Stimulated activated CD8-positive, alpha-beta memory T cell treated with anti-CD3 and anti-CD28 coated beads, Interleukin-12 subunit alpha, Interleukin-12 subunit beta, amount 100 ng/mL, for 24 hours (primary cell): ENCODE results near the gene LUZP2.
"Not testable (repeated sequence)": the region's sequence is repeated elsewhere in the genome, so short reads cannot be mapped to it uniquely, and the experiment has no call there.

Experiments used
- DNase-seq: peaks from one replicate; pipeline ENCODE4 v3.0.0-alpha.2; 2020; ENCODE audit errors: extremely low read depth

The LUZP2 gene

DNA sequence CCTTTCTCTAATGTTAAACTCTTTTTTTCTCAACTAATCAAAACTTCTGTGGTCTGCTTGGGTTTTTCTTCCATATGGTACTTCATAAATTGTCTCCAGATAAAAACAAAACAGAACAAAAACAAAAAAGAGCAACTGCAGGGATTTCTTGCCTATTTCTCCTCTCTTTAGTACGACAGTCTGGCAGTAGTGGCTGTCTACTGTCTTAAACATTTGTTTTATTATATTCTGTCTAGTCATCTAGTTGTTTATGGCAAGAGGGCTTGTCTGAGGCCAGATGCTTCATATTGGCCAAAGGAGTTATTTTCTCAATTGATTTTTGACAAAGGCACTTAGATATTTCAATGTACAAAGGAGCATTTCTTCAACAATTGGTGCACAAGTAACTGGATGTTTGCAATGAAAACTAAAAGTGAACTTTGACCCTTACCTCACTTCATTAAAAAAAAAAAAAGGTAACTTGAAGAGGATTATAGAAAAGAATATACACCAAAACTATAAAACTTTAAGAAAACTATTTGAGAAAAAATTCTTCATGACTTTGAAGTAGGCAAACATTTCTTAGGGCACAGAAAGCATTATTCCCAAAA is 404.2 kb downstream of the LUZP2 start:
- DNase-seq = no peak

DNA sequence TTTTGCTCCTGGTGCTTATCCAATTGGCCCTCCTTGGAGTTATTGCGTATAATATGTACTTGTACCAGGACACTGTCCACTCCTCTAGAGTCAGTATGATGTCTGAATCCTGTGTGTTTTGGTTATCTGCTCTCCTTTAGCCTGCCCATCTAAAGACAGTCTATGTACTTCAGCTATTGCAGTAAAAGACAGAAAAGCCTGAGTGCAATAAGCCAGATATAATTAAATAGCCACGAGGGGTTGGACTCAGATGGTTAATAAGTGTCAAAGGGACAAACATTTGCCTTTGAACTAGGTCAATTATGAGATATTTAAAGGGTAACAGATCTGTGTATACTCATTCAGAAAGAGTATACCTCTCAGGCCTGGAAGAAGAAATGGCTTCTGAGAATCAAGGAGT is 406.7 kb downstream of the LUZP2 start:
- no peak for DNase-seq

DNA sequence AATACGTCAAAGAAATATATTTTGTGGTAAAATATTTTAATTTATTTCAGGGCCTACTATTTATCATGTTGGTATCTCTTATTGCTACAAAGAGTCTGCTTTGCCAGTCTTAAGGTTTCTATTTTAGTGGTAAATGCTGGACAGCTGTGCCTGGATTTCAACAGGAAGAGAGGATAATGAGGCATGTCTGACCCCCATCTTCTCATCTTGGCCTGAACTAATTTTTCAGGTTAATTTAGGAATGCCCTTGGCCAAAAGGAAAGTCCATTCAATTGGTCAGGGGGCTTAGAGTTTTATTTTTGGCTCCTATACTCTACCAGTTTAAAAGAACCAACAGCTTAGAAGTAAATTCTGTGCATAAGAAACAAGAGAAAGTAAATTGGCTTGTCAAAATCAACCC is 428.2 kb downstream of the LUZP2 start:
- DNase-seq = no peak

DNA sequence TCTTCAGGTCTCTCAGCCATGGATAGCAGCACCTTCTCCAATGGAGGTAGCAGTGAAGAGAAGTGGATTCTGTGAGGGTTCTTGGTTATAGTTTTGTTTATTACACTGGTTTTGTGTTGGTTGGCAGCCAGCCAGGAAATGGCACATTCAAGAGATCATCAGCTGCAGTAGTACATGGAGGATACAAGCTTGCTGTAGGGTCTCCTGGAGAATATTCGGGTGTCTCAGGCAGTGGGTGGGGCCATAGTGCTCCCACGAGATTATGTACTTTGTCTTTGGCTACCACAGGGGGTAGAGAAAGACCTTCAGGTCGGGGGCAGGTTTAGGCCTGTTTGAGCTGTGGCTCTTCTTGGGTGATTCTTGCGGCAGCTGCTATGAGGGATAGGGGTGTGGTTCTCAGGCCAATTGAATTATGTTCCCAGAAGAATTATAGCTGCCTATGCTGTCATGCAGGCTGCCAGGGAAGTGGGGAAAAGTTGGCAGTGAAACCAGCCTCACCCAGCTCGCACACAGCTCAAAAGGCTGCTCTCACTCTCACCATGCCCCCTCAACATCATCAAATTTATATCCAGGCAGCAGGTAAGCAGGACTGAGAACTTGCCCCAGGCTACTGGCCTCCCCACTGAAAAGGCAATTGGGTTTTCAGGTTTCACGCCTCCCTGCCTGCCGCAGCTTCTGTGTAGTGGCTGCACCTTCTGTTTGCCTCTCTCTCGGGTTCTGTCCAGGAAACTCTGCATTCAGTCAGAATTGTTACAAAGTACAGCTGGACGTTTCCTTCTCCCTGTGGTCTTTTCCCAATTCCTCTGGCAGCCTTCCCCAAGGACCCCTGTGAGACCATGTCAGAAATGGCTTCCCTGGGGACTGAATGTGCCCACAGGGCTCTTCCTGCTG is 435.5 kb downstream of the LUZP2 start:
- DNase-seq = no peak

DNA sequence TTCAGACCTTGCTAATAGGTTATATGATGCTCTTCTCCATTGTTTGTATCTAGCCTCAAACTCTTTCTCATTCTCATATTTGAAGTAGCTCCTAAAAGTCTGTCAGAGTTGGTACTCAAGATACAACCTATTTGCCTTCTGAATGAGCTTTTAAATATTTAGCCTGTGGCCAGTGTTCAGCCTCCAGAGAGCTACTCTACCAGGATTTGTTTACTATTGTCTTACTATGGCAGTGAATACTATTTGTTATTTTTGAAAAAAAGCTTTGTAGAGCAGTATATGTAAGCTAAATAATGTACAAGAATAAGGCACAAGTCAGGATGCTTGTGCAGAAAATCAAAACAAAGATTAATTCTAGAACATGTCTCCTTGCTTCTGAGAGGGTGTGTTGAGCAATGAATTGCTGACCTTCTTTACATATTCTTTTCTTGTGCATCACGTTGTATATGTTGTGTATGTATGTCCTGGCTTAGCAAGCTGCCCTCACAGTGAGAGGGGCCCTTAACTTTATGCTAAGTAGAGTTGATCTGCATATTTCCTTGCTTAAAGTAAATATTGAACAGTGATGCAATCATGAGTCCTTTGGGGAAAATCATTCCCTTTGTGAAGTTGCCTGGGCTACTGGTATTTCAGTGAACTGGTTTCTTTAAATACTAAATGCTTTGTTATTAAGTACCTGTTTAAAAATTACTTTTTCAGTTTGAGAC is 438.0 kb downstream of the LUZP2 start:
- DNase-seq = no peak

DNA sequence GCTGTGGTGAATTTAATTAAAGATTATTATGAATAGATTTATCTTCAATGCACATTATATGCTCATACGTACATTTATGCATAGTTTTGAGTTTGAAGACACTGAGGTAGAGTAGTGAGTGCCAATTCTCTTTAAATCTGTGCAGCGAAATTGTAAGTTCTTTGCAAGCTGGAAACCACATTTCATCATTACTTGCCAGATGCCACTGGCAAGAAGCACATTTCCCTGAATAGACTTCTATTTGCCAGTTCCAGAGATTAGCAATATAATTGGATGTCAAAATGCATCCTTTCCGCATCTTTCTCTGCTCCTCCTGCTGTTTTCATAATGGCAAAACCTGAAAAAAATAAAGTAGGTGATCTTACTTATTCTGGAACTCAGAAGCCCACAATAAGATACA is 448.0 kb downstream of the LUZP2 start:
- no peak for DNase-seq

DNA sequence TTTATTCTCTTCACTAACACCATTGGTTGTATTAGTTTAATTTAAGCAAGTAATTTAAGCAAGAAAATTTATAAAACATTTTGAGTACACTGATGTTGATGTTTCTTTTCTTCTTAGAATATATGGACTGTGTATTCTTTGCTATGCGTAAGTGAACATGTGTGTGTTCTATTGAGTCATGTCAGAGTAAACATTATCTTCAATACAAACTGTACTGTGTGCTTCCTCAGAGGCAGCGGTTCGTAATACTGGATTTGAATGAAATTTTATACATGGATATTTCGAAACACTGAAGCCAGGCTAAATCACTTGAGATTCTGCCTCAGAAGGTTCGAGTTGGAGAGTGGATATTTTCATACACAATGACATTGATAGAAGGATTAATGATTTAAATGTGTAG is 452.6 kb downstream of the LUZP2 start:
- no peak for DNase-seq

DNA sequence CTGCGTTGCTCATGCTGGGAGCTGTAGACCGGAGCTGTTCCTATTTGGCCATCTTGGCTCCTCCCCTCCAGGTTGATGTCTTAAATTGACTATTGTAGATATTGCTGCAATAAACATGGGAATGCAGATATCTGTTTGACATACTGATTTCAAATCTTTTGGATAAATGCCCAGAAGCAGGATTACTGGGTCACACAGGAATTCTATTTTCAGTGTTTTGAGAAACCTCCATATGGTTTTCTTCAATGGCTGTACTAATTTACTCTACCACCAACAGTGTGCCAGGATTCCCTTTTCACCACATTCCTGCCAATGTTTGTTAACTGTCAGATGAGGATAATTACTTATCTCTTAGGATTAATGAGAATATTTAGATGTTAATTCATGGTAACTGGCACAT is 467.0 kb downstream of the LUZP2 start:
- no peak for DNase-seq

DNA sequence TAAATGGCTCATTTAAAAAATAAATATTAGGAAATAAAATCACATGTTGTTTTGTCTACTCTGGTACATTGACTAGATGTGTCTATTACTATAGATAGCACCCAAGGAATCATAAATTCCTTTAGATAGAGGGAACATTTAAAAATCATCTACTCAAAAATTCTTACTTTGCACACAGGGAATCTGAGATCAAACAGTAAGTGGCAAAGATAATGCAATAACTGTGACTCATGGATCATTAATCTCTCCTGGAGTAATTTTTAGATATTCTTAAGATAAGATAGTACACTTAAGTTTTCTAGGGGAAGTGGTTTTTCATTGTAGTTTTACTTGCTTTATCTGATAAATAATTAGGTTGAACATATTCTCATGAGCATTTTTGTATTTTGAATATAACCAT is 468.9 kb downstream of the LUZP2 start:
- DNase-seq = no peak

DNA sequence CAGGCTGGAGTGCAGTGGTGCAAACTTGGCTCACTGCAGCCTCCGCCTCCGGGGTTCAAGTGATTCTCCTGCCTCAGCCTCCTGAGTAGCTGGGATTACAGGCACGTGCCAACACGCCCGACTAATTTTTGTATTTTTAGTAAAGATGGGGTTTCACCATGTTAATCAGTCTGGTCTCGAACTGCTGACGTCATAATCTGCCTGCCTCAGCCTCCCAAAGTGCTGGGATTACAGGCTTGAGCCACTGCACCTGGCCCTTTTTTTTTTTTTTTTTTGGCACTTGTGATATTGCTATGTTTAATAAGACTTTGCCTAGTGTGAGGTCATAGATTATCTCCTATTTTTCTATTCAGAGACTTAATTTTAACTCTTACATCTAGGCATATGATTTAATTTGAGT is 497.1 kb downstream of the LUZP2 start:
- DNase-seq = not testable (repeated sequence)

DNA sequence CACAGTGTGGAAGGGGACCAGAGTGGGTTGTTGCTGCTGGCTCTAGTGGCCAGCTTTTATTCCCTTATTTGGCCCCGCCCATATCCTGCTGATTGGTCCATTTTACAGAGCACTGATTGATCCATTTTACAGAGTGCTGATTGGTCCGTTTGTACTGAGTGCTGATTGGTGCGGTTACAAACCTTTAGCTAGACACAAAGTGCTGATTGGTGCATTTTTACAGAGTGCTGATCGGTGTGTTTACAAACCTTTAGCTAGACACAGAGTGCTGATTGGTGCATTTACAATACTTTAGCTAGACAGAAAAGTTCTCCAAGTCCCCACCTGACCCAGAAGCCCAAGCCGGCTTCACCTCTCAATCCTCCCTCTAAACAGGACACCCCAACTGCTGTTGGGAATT is 503.1 kb downstream of the LUZP2 start:
- not testable (repeated sequence) for DNase-seq

DNA sequence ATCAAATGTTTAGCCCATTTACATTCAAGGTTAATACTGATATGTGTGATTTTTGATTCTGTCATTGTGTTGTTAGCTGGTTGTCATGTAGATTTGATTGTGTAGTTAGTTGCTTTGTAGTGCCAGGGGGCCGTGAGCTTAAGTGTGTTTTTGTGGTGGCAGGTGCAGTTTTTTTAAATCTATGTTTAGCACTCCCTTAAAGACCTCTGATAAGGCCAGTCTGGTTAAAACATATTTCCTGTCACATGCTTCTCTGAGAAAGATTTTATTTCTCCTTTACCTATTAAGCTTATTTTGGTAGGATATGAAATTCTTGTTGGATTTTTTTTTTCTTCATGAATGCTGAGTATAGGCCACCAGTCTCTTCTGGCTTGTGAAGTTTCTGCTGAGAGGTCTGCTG is 540.6 kb downstream of the LUZP2 start:
- DNase-seq = no peak

DNA sequence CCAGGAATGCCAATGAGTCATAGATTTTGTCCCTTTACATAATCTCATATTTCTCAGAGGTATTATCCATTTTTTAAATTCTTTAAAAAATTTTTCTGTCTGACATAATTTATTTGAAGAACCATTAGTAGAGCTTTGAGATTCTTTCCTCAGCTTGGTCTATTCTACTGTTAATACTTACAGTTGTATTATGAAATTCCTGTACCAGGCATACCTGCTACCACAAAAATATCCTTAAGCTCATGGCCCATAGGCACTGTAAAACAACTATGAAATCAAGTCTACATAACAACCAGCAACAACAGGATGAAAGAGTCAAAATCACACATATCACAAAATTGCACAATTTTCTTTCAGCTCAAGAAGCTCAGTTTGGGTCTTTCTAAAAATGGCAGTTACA is 541.3 kb downstream of the LUZP2 start:
- DNase-seq = no peak

DNA sequence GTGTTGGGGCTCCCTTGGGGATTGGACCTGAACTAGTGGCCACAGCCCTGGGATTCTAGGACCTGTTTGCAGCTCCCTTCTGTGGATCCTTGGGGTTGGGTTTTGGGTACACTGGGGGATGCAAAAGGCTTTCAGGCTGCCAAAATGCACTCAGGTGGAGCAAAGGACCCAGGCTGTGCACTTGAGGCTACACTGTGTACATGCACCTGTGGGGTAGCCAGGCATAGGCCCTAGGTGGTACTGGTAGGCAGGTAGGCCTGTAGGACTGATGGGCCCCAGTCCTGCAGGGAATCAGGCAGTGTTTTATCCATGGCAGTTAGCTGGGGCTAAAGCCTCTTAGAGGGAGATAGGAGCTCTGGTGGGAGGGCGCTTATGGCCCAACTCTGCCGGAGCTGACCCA is 542.3 kb downstream of the LUZP2 start:
- no peak for DNase-seq

DNA sequence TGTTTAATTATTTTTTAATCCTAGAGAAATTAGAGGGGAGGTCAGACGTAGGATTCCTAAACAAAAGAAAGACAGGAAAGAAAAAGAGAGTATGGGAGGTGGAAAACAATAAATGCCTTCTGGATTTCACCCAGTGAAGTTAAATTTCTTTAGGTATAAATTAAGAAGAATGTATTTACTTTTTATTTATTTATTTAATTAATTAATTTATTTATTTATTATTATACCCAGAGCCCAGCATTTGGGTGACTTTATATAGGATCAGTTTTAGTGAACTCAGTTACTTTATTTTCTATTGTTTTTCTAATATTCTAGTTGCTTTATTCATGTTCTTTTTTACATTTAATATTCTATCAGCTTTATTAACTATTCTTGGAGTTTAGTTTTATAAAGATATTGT is 551.8 kb downstream of the LUZP2 start:
- DNase-seq = no peak

DNA sequence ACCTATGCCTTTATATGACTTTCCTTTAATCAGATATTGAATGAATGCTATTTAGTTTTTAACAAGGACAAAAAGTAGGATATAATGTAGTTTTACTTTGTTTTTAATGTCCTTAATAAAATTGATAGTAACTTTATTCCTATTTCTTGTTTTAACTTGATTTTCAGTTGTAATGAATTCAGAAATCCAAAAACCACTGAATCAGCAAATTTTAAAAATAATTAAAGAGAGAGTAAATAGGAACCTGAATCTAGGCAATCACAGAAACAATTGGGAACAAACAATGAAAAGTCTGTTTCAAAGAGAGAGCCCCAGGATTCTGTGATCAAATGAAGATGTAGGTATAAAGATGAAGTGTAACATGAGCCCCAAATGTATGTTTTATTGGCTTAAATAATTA is 556.0 kb downstream of the LUZP2 start:
- no peak for DNase-seq

DNA sequence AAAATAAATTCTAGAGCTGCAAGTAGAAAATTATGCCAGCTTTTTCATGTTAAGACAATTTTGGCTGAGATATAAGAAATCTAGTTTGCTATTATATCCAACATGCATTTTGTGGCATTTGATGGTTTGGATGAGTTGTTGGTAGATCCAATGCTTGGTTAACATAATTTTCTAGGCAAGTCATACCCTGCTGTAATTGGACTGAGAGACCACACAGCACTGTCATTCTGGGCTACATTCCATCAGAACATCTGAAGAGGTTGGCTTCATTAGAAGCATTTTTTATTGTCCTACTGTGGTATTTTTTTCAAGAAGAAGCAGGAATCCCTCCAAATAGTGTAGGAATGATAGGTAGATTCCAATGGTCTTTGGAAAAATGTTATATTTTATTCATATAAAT is 561.0 kb downstream of the LUZP2 start:
- DNase-seq = no peak

DNA sequence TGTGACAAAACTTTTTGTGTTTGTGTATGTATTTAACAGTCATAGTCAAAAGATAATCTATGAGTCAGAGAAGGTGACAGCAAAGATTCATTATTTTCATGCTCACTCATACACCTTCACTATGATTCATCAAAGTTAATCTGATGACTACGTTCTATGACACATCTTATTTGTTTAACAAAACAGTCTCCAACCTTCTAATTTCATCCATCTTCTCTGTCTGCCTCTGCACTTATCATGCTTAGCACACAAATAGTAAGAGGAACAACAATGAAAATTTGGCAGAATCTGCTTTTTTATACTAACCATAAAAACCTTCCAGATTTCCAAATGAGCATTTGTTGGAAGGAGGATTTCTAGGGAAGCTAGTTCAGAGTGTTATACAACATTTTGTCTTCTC is 568.9 kb downstream of the LUZP2 start:
- no peak for DNase-seq

DNA sequence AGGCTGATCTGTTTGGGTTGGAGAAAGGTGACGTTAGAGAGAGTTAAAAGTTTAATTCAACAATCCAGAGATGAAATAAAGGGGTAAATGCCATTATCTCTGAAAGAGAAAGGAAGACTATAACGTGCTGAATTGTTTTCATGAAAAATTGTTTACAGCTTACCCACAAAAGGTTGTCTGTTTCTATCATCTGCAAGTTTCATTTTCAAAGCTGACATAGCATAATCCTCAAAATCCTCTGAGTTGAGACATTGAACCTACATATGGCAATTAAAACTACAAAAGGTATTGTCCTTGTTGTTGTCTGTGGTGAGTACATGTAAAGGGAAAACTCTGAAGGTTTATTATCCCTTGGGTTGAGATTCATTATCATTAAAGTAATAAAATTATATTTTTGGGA is 569.9 kb downstream of the LUZP2 start:
- no peak for DNase-seq

DNA sequence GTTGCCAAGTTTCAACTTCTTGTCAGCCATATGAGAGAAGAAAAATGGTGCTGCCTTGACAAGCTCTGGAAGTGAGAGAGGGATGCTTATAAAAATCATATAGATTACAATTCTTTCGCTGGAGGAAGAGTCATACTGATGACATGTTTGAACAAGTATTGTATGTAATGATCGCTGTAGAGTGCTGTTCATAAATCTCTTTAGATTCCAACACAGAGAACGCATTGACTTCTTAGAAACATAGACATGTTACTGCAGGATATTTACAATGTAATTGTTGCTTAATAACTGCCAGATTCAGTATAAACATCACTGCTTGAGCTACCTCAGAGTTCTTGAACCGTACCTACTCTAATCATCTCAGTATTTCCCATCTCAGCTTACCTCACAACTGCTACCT is 571.6 kb downstream of the LUZP2 start:
- DNase-seq = no peak

DNA sequence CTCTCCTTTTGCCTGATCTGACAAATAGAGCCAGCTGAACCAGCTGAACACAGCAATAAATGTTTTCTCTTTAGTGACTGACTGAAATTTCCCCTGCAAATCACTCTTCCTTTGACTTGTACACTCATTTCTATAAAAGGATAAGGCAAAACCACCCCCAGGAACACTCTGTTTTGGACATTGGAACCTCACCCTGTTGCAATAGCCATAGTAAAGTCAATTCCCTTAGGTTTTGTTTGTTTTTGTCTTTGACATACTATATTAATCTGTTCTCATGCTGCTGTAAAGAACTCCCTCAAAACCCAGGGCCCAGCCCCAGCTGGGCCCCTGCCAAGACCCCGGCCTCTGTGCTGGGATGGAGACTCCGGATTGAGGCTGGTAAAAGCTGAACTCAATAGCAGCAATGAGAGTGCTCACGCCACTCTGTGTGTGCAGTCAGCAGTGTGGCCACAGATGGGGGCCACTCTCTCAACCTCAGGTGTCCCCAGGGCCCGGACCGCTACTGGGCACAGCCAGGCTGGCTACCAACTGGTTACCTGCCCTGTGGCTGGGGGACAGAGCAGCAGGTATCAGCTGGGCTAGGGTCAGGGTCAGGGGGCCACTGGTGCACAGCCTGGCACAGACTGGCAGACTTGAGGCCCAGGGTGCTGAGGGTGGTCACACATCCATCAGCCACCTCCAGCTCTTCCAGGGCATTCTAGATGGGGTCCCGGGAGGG is 597.4 kb downstream of the LUZP2 start:
- DNase-seq = no peak

DNA sequence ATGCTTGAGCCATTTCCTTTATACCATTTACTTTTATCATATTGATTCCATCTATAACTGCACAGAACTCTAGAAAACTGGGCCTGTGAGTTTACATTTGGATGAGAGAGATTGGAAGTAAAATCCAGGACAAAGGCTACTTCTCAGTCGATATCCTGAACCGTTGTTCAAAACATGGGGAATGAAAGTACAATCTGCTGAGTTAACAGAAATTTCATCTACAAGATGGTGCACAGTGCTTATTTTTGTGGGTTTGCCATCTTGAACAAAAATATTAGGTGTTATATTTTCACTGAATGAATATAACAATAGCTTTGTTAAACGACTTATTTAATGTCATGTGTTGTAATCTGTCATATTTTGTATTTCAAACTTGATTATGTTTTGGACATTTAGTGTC is 622.6 kb downstream of the LUZP2 start:
- no peak for DNase-seq
